ENCODE results near the gene AAMP.

Gene AAMP

DNA sequence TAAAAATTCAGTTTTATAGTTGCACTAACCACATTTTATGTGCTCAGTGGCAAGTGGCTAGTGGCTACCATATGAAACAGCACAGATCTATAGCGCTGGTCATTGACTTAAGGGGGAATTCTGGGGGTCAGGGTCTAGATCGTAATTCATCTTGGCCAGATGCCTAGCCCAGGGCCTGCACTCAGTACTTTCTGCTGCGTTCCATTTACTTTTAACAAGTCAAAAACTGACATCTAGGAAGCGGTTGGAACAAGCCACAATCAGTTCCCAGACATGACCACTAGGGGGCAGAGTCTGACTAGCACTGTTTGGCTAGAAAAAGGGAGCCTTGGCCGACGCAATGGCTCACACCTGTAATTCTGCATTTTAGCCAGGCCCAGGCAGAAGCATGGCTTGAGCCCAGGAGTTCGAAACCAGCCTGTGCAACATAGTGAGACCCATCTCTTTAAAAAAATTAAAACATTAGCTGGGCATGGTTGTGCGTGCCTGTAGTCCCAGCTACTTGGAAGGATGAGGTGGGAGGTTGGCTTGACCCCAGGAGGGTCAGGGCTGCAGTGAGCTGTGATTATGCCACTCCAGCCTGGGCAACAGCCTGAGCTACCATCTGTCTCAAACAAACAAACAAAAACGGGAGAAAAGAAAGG is 31.4 kb upstream of the AAMP start:
- POLR2A ChIA-PET: interaction anchor here (1.2 kb wide), 1 partner anchor 31 kb away, joined by 3 read pairs; the partner anchor contains the start of genes AAMP and PNKD
- CTCF ChIA-PET: interaction anchor here (0.6 to 1.5 kb wide), 4 partner anchors 11 to 55 kb away, joined by 3 to 9 read pairs (median 4); partner anchors contain the start of gene CATIP
- no peak for TF ChIP-seq FOXM1 (IDR thresholded peaks at IDR 0.05; ENCODE audit: borderline replicate concordance)
- no peak for TF ChIP-seq NFRKB (IDR thresholded peaks at IDR 0.05)
- TF ChIP-seq, protein P1, sequence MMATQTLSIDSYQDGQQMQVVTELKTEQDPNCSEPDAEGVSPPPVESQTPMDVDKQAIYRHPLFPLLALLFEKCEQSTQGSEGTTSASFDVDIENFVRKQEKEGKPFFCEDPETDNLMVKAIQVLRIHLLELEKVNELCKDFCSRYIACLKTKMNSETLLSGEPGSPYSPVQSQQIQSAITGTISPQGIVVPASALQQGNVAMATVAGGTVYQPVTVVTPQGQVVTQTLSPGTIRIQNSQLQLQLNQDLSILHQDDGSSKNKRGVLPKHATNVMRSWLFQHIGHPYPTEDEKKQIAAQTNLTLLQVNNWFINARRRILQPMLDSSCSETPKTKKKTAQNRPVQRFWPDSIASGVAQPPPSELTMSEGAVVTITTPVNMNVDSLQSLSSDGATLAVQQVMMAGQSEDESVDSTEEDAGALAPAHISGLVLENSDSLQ (IDR thresholded peaks at IDR 0.05): no peak
- TF ChIP-seq ARNT (IDR thresholded peaks at IDR 0.05): no peak
- TF ChIP-seq FOXA1 (IDR thresholded peaks at IDR 0.05): no peak
- no peak for TF ChIP-seq L3MBTL2 (conservative IDR thresholded peaks at IDR 0.05)
- no peak for TF ChIP-seq LEF1 (IDR thresholded peaks at IDR 0.05; ENCODE audit: borderline replicate concordance)
- no peak for TF ChIP-seq SP1 (IDR thresholded peaks at IDR 0.05)
- peak; percentile 75 for DNase-seq (ENCODE audit: extremely low spot score)

DNA sequence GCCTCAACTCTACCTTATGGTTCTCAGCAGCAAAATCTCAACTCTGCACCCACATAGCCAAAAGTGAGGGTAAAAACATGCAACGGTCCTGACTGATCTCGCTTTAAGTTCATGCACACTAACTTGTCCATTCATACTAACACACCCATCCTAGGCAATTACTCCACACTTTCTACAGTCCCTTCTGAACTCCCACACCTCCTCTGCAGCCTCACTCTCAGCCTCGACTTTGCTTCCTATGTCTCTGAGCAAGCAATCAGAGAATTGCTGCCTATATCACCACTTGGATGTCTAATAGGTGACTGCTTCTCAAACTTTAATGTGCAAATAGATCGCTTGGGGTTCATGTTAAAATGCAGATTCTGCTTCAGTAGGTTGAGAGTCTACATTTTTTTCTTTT is 30.2 kb upstream of the AAMP start:
- no peak for TF ChIP-seq ARNT (IDR thresholded peaks at IDR 0.05)
- no peak for TF ChIP-seq BHLHE40 (IDR thresholded peaks at IDR 0.05; ENCODE audit: borderline replicate concordance)
- no peak for TF ChIP-seq L3MBTL2 (conservative IDR thresholded peaks at IDR 0.05)
- TF ChIP-seq LEF1 (IDR thresholded peaks at IDR 0.05; ENCODE audit: borderline replicate concordance): no peak
- no peak for TF ChIP-seq TARDBP (IDR thresholded peaks at IDR 0.05)
- no peak for TF ChIP-seq FOXM1 (IDR thresholded peaks at IDR 0.05; ENCODE audit: borderline replicate concordance)
- TF ChIP-seq, protein P1 (IDR thresholded peaks at IDR 0.05): no peak
- TF ChIP-seq FOXK2 (IDR thresholded peaks at IDR 0.05): no peak
- TF ChIP-seq SP1 (IDR thresholded peaks at IDR 0.05): no peak
- no peak for TF ChIP-seq ZNF384 (IDR thresholded peaks at IDR 0.05)
- no peak for TF ChIP-seq HDGF (IDR thresholded peaks at IDR 0.05; ENCODE audit: borderline replicate concordance)
- no peak for TF ChIP-seq ELF4 (IDR thresholded peaks at IDR 0.05)
- no peak for TF ChIP-seq FOXA1 (IDR thresholded peaks at IDR 0.05)
- TF ChIP-seq CTBP1 (IDR thresholded peaks at IDR 0.05; ENCODE audit: borderline replicate concordance): no peak
- no peak for TF ChIP-seq NFRKB (IDR thresholded peaks at IDR 0.05)
- no peak for TF ChIP-seq SUZ12 (IDR thresholded peaks at IDR 0.05)
- ChIA-PET POLR2A (no interaction called here), CTCF (interaction anchor here (0.7 kb wide), 1 partner anchor 13 kb away, joined by 3 read pairs; no protein-coding TSS in a partner anchor)
- no peak for DNase-seq (ENCODE audit: extremely low spot score)

DNA sequence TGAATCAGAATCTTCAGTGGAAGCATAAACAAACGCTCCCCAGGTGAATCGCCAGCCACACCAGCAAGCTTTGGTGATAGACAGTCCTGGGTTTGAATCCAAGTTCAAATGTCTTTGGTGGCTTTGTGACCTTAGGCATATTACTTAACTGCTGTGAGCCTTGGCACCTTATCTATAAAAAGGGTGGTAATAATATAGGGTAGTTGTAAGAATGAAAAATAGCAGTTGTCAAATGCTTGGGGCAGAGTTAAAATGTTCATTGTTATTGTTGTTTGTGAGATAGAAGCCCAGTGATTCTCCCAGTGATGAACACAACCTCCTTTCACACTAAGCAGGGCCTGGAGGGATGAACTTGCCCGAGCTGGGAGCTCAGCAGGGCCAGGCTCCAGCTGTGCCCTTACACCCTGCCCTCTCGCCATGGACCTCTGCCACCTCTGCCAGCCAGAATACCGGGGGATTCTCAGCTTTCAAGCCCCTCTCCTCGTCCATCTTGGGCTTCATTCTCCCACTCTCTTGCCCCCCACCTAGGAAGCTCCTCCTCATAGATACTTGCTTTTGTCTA is 28.5 kb upstream of the AAMP start:
- TF ChIP-seq ARNT (IDR thresholded peaks at IDR 0.05) (no peak), FOXK2 (IDR thresholded peaks at IDR 0.05) (no peak), LEF1 (IDR thresholded peaks at IDR 0.05; ENCODE audit: borderline replicate concordance) (no peak), ELF4 (IDR thresholded peaks at IDR 0.05) (no peak), CTBP1 (IDR thresholded peaks at IDR 0.05; ENCODE audit: borderline replicate concordance) (no peak), ZNF384 (IDR thresholded peaks at IDR 0.05) (no peak), BHLHE40 (IDR thresholded peaks at IDR 0.05; ENCODE audit: borderline replicate concordance) (no peak), FOXA1 (IDR thresholded peaks at IDR 0.05) (no peak), L3MBTL2 (conservative IDR thresholded peaks at IDR 0.05) (no peak), TARDBP (IDR thresholded peaks at IDR 0.05) (no peak), SUZ12 (IDR thresholded peaks at IDR 0.05) (no peak), FOXM1 (IDR thresholded peaks at IDR 0.05; ENCODE audit: borderline replicate concordance) (no peak), NFRKB (IDR thresholded peaks at IDR 0.05) (no peak), SP1 (IDR thresholded peaks at IDR 0.05) (no peak), HDGF (IDR thresholded peaks at IDR 0.05; ENCODE audit: borderline replicate concordance) (no peak)
- TF ChIP-seq, protein P1 (IDR thresholded peaks at IDR 0.05): no peak
- DNase-seq (ENCODE audit: extremely low spot score): no peak
- CTCF ChIA-PET: interaction anchor here (0.6 to 2.4 kb wide), 3 partner anchors 25 to 58 kb away, joined by 4 to 11 read pairs (median 5); partner anchors contain the start of gene CATIP
- POLR2A ChIA-PET: interaction anchor here (0.7 kb wide), 1 partner anchor 28 kb away, joined by 3 read pairs; the partner anchor contains the start of genes AAMP and PNKD

DNA sequence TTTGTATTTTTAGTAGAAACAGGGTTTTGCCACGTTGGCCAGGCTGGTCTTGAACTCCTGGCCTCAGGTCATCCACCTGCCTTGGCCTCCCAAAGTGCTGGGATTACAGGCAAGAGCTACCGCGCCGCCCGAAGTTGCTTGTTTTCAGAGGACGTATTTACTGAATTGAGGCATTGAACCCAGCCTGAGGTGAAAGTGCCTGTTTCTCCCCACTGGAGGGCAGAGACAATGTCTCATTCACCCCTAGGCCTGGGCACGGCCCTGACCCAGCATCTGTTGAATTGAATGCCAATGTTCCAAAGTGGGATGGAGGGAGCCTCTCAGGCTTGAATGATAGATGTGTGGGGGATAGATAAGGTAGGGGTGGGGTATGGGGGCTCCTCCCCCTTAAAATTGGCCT is 26.9 kb upstream of the AAMP start:
- CTCF ChIA-PET: interaction anchor here (1.1 to 2.4 kb wide), 5 partner anchors 10 to 61 kb away, joined by 3 to 7 read pairs (median 5); partner anchors contain the start of gene CATIP
- no peak for TF ChIP-seq SUZ12 (IDR thresholded peaks at IDR 0.05)
- no peak for TF ChIP-seq TARDBP (IDR thresholded peaks at IDR 0.05)
- no peak for TF ChIP-seq FOXA1 (IDR thresholded peaks at IDR 0.05)
- TF ChIP-seq BHLHE40 (IDR thresholded peaks at IDR 0.05; ENCODE audit: borderline replicate concordance): no peak
- no peak for TF ChIP-seq CTBP1 (IDR thresholded peaks at IDR 0.05; ENCODE audit: borderline replicate concordance)
- TF ChIP-seq NFRKB (IDR thresholded peaks at IDR 0.05): no peak
- TF ChIP-seq, protein P1 (IDR thresholded peaks at IDR 0.05): no peak
- TF ChIP-seq L3MBTL2 (conservative IDR thresholded peaks at IDR 0.05): no peak
- no peak for TF ChIP-seq FOXK2 (IDR thresholded peaks at IDR 0.05)
- TF ChIP-seq LEF1 (IDR thresholded peaks at IDR 0.05; ENCODE audit: borderline replicate concordance): no peak
- TF ChIP-seq SP1 (IDR thresholded peaks at IDR 0.05): no peak
- no peak for TF ChIP-seq ELF4 (IDR thresholded peaks at IDR 0.05)
- no peak for TF ChIP-seq HDGF (IDR thresholded peaks at IDR 0.05; ENCODE audit: borderline replicate concordance)
- TF ChIP-seq ZNF384 (IDR thresholded peaks at IDR 0.05): no peak
- no peak for TF ChIP-seq FOXM1 (IDR thresholded peaks at IDR 0.05; ENCODE audit: borderline replicate concordance)
- no peak for TF ChIP-seq ARNT (IDR thresholded peaks at IDR 0.05)
- no peak for DNase-seq (ENCODE audit: extremely low spot score)
- POLR2A ChIA-PET: interaction anchor here (2.2 kb wide), 1 partner anchor 11 kb away, joined by 4 read pairs; no protein-coding TSS in a partner anchor

All from HEK293T (cell line).